Neural progenitor cell (in vitro differentiated cells): ENCODE data around the gene PDGFB. TPM values are rescaled to one million over a fixed set of nuclear protein-coding genes. Genes with fewer than 3 reads are reported as not detected.
A peak's percentile ranks its signal among the peaks of the same experiment; 100 is the strongest.

Source experiments
- DNase-seq: peaks from one replicate; pipeline ENCODE4 v3.0.0-alpha.2; 2016; ENCODE audit warnings: low spot score
- H2AFZ ChIP-seq: fragments of 200-600 bp; sonication (generic); replicated peaks from 2 replicates; pipeline ENCODE4 v1.6.1; 2016; ENCODE audit warnings: antibody characterized with exemption
- H3F3A ChIP-seq: fragments of 200-600 bp; sonication (generic); 2 replicates; pipeline ENCODE4 v1.6.1; 2016; ENCODE audit warnings: antibody characterized with exemption, low read depth
- H3K27ac ChIP-seq: fragments of 200-600 bp; sonication (generic); 2 replicates; pipeline ENCODE4 v1.5.1; 2016; ENCODE audit warnings: mild to moderate bottlenecking
- H3K27me3 ChIP-seq: fragments of 200-600 bp; sonication (generic); 2 replicates; pipeline ENCODE4 v1.6.1; 2016; ENCODE audit warnings: mild to moderate bottlenecking, moderate library complexity
- H3K36me3 ChIP-seq: fragments of 200-600 bp; sonication (generic); 2 replicates; pipeline ENCODE4 v1.5.1; 2016
- H3K4me1 ChIP-seq: fragments of 200-600 bp; sonication (generic); 2 replicates; pipeline ENCODE4 v1.6.1; 2016; ENCODE audit warnings: mixed run types
- H3K4me2 ChIP-seq: fragments of 200-600 bp; sonication (generic); 2 replicates; pipeline ENCODE4 v1.6.1; 2016
- H3K4me3 ChIP-seq: fragments of 200-600 bp; sonication (generic); 2 replicates; pipeline ENCODE4 v1.5.1; 2016
- H3K79me2 ChIP-seq: fragments of 200-600 bp; sonication (generic); 2 replicates; pipeline ENCODE4 v1.6.1; 2016; ENCODE audit warnings: low read depth
- H3K9ac ChIP-seq: fragments of 200-600 bp; sonication (generic); 2 replicates; pipeline ENCODE4 v1.6.1; 2016
- H3K9me3 ChIP-seq: fragments of 200-600 bp; sonication (generic); 2 replicates; pipeline ENCODE4 v1.5.1; 2016; ENCODE audit warnings: low read depth
- H4K20me1 ChIP-seq: fragments of 200-600 bp; sonication (generic); 2 replicates; pipeline ENCODE4 v1.6.1; 2016; ENCODE audit warnings: low read depth
- H3K27ac Mint-ChIP-seq: 3 replicates; pipeline ENCODE4 v1.8.0; 2021; ENCODE audit warnings: mixed read lengths
- H3K27me3 Mint-ChIP-seq: 2 replicates; pipeline ENCODE4 v1.8.0; 2022; ENCODE audit warnings: low read depth, mild to moderate bottlenecking, inconsistent platforms, moderate library complexity, mixed read lengths; ENCODE audit not compliant: insufficient read depth
- H3K36me3 Mint-ChIP-seq: 3 replicates; pipeline ENCODE4 v1.8.0; 2021; ENCODE audit warnings: mixed read lengths
- H3K4me1 Mint-ChIP-seq: 3 replicates; pipeline ENCODE4 v1.8.0; 2021; ENCODE audit warnings: mixed read lengths
- H3K4me3 Mint-ChIP-seq: 3 replicates; pipeline ENCODE4 v1.8.0; 2021; ENCODE audit warnings: mild to moderate bottlenecking, moderate library complexity, mixed read lengths
- H3K9me3 Mint-ChIP-seq: 3 replicates; pipeline ENCODE4 v1.8.0; 2020; ENCODE audit warnings: mixed read lengths
- EZH2 ChIP-seq: fragments of 200-600 bp; sonication (generic); IDR thresholded peaks from 2 replicates; pipeline ENCODE4 v1.6.1; 2017; ENCODE audit warnings: antibody characterized with exemption, mild to moderate bottlenecking, moderate library complexity
- EZH2phosphoT487 ChIP-seq: fragments of 200-600 bp; sonication (generic); IDR thresholded peaks from 2 replicates; pipeline ENCODE4 v1.6.1; 2017; ENCODE audit warnings: antibody characterized with exemption
- total RNA-seq: library from RNA; depleted of rRNA; stranded (reverse); fragments of >200 nt; gene quantifications from 2 replicates; pipeline ENCODE4 v1.2.3, GENCODE V29; 2015; ENCODE audit warnings: low replicate concordance
- TF ChIP-seq, protein P1 (sequence below): fragments of 200-600 bp; sonication (generic); IDR thresholded peaks from 2 replicates; pipeline ENCODE4 v1.5.1; 2017; ENCODE audit warnings: antibody characterized with exemption, mild to moderate bottlenecking

Gene PDGFB
- total RNA-seq, 1 donor from 2014 or later = 0.15 TPM

DNA sequence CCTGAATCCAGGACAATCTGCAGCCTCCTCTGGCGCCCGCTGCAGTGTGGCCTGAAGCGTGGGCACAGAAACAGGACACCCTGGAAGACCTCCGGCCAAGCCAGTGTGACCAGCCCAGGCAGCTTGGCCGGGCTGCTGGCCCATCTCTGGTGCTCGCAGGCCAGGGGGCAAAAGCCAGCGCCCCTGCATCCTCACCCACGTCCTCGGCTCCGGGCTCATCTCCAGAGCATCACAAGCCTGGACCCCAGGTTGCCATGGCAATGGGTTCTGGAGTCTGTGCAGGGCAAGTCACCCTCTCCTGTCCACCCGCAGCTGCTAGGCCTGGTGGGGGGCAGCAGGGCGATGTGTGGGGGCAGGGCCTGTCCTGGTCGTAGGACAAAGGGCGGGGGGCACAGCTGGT is 9.3 kb upstream of the PDGFB start:
- peaks cover 13% of the 10 kb centered on the region for H3K27me3 Mint-ChIP-seq
- H3K4me1 Mint-ChIP-seq = peaks cover 26% of the 10 kb centered on the region
- DNase-seq = no peak
- no peak overlapping the region for H3K27ac Mint-ChIP-seq
- H3K27me3 ChIP-seq = peaks cover 5% of the 10 kb centered on the region
- H3K79me2 ChIP-seq = no peaks in the 10 kb centered on the region
- H3F3A ChIP-seq = peaks cover 16% of the 10 kb centered on the region
- no peaks in the 10 kb centered on the region for H3K36me3 Mint-ChIP-seq
- no peak overlapping the region for H3K4me3 ChIP-seq
- no peak overlapping the region for H2AFZ ChIP-seq
- no peak overlapping the region for H3K4me3 Mint-ChIP-seq
- TF ChIP-seq, protein P1, sequence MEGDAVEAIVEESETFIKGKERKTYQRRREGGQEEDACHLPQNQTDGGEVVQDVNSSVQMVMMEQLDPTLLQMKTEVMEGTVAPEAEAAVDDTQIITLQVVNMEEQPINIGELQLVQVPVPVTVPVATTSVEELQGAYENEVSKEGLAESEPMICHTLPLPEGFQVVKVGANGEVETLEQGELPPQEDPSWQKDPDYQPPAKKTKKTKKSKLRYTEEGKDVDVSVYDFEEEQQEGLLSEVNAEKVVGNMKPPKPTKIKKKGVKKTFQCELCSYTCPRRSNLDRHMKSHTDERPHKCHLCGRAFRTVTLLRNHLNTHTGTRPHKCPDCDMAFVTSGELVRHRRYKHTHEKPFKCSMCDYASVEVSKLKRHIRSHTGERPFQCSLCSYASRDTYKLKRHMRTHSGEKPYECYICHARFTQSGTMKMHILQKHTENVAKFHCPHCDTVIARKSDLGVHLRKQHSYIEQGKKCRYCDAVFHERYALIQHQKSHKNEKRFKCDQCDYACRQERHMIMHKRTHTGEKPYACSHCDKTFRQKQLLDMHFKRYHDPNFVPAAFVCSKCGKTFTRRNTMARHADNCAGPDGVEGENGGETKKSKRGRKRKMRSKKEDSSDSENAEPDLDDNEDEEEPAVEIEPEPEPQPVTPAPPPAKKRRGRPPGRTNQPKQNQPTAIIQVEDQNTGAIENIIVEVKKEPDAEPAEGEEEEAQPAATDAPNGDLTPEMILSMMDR = no peak
- TF ChIP-seq EZH2phosphoT487 (no peak), EZH2 (no peak)
- H3K9ac ChIP-seq = no peak overlapping the region
- H3K4me2 ChIP-seq = no peak overlapping the region
- H3K9me3 ChIP-seq = no peaks in the 10 kb centered on the region
- H3K27ac ChIP-seq = no peak overlapping the region
- no peaks in the 10 kb centered on the region for H3K36me3 ChIP-seq
- H3K9me3 Mint-ChIP-seq = no peaks in the 10 kb centered on the region
- H3K4me1 ChIP-seq = peaks cover 30% of the 10 kb centered on the region
- no peaks in the 10 kb centered on the region for H4K20me1 ChIP-seq

DNA sequence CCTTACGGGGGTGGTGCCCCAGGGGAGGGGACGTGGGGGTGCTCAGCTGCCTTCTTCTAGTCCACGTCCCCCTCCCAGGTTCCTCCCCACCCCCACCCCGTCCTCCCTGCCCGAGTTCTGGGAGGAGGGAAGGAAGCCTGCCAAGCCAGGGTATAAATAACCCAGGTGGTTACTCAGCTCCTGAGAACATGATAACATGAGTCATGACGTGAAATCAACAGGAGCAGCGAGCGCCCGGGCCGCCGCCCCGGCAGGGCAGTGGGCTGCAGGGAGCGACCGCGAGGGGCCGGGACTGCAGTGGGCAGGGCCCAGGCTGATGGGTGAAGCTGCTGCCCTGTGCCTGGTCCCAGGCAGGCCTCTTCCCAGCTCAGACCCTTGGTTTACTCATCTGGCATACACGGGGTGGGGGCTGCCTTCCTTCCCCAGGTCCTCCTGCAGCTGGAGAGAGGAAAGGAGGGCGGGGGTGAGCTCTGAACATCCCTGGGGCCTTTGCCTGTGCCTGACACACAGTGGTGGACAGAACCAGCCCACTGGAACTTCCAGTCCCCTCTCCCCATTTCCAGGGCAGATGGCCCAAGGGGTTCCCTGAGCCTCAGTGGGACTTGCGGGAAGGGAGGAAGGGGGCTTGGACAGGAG is 8.8 kb upstream of the PDGFB start:
- no peak overlapping the region for H3K4me3 Mint-ChIP-seq
- H3K36me3 Mint-ChIP-seq = no peaks in the 10 kb centered on the region
- H3K4me1 Mint-ChIP-seq = peaks cover 26% of the 10 kb centered on the region
- DNase-seq = no peak
- Histone ChIP-seq H3K9ac (no peak overlapping the region), H3K36me3 (no peaks in the 10 kb centered on the region), H3K4me2 (no peak overlapping the region), H4K20me1 (no peaks in the 10 kb centered on the region), H3F3A (peaks cover 16% of the 10 kb centered on the region), H3K79me2 (no peaks in the 10 kb centered on the region), H2AFZ (no peak overlapping the region), H3K4me1 (peaks cover 30% of the 10 kb centered on the region), H3K27me3 (peaks cover 11% of the 10 kb centered on the region), H3K27ac (no peak overlapping the region), H3K9me3 (no peaks in the 10 kb centered on the region), H3K4me3 (no peak overlapping the region)
- no peaks in the 10 kb centered on the region for H3K9me3 Mint-ChIP-seq
- H3K27ac Mint-ChIP-seq = no peak overlapping the region
- no peak for TF ChIP-seq EZH2
- TF ChIP-seq, protein P1 = no peak
- no peak for TF ChIP-seq EZH2phosphoT487
- peaks cover 13% of the 10 kb centered on the region for H3K27me3 Mint-ChIP-seq

DNA sequence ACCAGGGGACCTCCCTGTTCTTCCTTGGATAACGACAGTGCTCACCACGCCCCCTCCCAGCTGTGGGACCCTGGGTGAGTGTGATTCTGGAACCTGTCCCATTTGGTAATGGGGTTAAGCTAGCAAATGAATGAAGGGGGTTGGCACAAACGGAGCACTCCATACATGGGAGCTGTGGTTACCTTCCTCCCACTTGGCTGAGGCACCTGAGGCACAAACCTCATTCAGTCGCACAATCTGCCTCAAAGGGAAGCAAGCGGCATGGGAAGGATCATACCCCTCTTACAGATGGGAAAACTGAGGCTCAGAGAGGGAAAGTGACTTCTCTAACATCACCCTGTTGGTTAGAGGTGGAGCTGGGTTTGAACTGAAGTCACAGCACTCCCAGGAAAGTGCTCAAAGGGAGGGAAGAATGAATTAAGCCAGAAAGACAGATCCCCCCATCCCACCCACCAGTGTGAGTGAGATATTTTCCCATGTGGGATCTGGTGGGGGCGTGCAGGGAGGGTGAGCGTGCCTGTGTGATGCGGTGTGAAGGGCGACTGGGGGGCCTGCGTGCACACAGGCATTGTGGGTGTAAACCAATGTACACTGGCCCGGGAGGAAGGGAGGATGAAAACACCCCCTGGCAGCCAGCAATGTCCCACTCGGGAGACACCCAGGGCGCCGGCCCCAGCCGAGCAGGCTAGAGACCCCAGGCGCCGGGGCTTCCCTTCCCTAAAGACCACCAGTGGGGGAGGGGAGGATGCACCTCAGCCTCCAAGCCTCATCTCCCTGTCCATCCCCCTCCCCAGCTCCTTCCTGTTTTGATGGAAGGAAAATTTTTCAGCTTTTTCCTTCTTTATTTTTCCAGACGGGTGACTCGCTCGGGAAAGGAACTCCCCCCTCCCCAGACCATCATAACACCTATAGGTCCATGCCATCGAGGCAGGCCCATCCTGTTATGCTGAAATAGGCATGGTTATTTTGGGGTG is 8.0 kb upstream of the PDGFB start:
- Histone ChIP-seq H3K9me3 (no peaks in the 10 kb centered on the region), H3K9ac (no peak overlapping the region), H3F3A (peaks cover 16% of the 10 kb centered on the region), H4K20me1 (no peaks in the 10 kb centered on the region), H3K4me2 (no peak overlapping the region), H3K27ac (no peak overlapping the region), H3K36me3 (no peaks in the 10 kb centered on the region), H3K79me2 (no peaks in the 10 kb centered on the region), H3K4me1 (peaks cover 30% of the 10 kb centered on the region), H3K4me3 (no peak overlapping the region), H2AFZ (no peak overlapping the region), H3K27me3 (peaks cover 18% of the 10 kb centered on the region)
- Mint-ChIP-seq H3K27ac (no peak overlapping the region), H3K9me3 (no peaks in the 10 kb centered on the region), H3K4me3 (peak overlapping the region; percentile 52), H3K27me3 (peaks cover 19% of the 10 kb centered on the region), H3K4me1 (peaks cover 26% of the 10 kb centered on the region), H3K36me3 (no peaks in the 10 kb centered on the region)
- no peak for DNase-seq
- TF ChIP-seq EZH2 (no peak), EZH2phosphoT487 (no peak)
- TF ChIP-seq, protein P1 = no peak
